Neural crest cell (in vitro differentiated cells): Measurements from ENCODE around the gene FBXO21. TPM values are rescaled to one million over a fixed set of nuclear protein-coding genes. Genes with fewer than 3 reads are reported as not detected.

ENCODE experiments used
- DNase-seq: peaks from one replicate; pipeline ENCODE4 v3.0.0; 2021; ENCODE audit warnings: low read depth, mixed read lengths, low spot score
- H3K27ac Mint-ChIP-seq: one replicate; pipeline ENCODE4 v1.8.0; 2021; ENCODE audit warnings: mild to moderate bottlenecking, mixed read lengths; ENCODE audit not compliant: unreplicated experiment
- H3K27me3 Mint-ChIP-seq: 2 replicates; pipeline ENCODE4 v1.8.0; 2021; ENCODE audit warnings: low read depth, mild to moderate bottlenecking, mixed read lengths
- H3K36me3 Mint-ChIP-seq: 2 replicates; pipeline ENCODE4 v1.8.0; 2021; ENCODE audit warnings: low read depth, mild to moderate bottlenecking, mixed read lengths
- H3K4me1 Mint-ChIP-seq: 2 replicates; pipeline ENCODE4 v1.8.0; 2021; ENCODE audit warnings: mixed read lengths
- H3K4me3 Mint-ChIP-seq: one replicate; pipeline ENCODE4 v1.8.0; 2021; ENCODE audit warnings: mild to moderate bottlenecking, mixed read lengths
- H3K9me3 Mint-ChIP-seq: 2 replicates; pipeline ENCODE4 v1.8.0; 2021; ENCODE audit warnings: mixed read lengths
- CTCF ChIP-seq: fragments of 200-600 bp; sonication (generic); conservative IDR thresholded peaks from 2 replicates; pipeline ENCODE4 v1.5.0; 2021; ENCODE audit warnings: antibody characterized with exemption, mild to moderate bottlenecking
- total RNA-seq: library from RNA; stranded (reverse); gene quantifications from 2 replicates; pipeline ENCODE4 v1.2.1, GENCODE V29; 2021

The FBXO21 gene
- total RNA-seq, 1 donor from 2014 or later, result 60.3 TPM

GRCh38 chr12:117216686-117217085 lies 26.4 kb upstream of the FBXO21 start:
- Mint-ChIP-seq H3K36me3 (no peaks in the 10 kb centered on the region), H3K27ac (no peak overlapping the region), H3K27me3 (peaks cover 62% of the 10 kb centered on the region), H3K4me3 (no peak overlapping the region), H3K4me1 (no peaks in the 10 kb centered on the region), H3K9me3 (no peaks in the 10 kb centered on the region)
- TF ChIP-seq CTCF, result no peak
- no peak for DNase-seq

- H3K4me3 Mint-ChIP-seq, result no peak overlapping the region
- peaks cover 67% of the 10 kb centered on the region for H3K27me3 Mint-ChIP-seq
- no peak overlapping the region for H3K27ac Mint-ChIP-seq
- H3K9me3 Mint-ChIP-seq, result no peaks in the 10 kb centered on the region
- DNase-seq, result no peak
- TF ChIP-seq CTCF, result no peak
- no peaks in the 10 kb centered on the region for H3K4me1 Mint-ChIP-seq
- H3K36me3 Mint-ChIP-seq, result no peaks in the 10 kb centered on the region
Measured at GRCh38 chr12:117214797-117215196, 24.5 kb upstream of the FBXO21 start.

- Mint-ChIP-seq H3K9me3 (no peaks in the 10 kb centered on the region), H3K36me3 (no peaks in the 10 kb centered on the region), H3K27ac (no peak overlapping the region), H3K4me3 (no peak overlapping the region), H3K27me3 (peaks cover 56% of the 10 kb centered on the region), H3K4me1 (no peaks in the 10 kb centered on the region)
- DNase-seq, result no peak
- TF ChIP-seq CTCF, result no peak
Measured at GRCh38 chr12:117213295-117213808, 23.1 kb upstream of the FBXO21 start.

GRCh38 chr12:117212563-117213190 lies 22.4 kb upstream of the FBXO21 start:
- Mint-ChIP-seq H3K36me3 (no peaks in the 10 kb centered on the region), H3K4me3 (no peak overlapping the region), H3K27ac (no peak overlapping the region), H3K4me1 (no peaks in the 10 kb centered on the region), H3K9me3 (no peaks in the 10 kb centered on the region), H3K27me3 (peaks cover 55% of the 10 kb centered on the region)
- peak; percentile 78 for DNase-seq
- TF ChIP-seq CTCF, result peak; percentile 89

- H3K9me3 Mint-ChIP-seq, result no peaks in the 10 kb centered on the region
- DNase-seq, result no peak
- no peak overlapping the region for H3K27ac Mint-ChIP-seq
- H3K4me3 Mint-ChIP-seq, result no peak overlapping the region
- H3K36me3 Mint-ChIP-seq, result no peaks in the 10 kb centered on the region
- peaks cover 43% of the 10 kb centered on the region for H3K27me3 Mint-ChIP-seq
- TF ChIP-seq CTCF, result no peak
- H3K4me1 Mint-ChIP-seq, result no peaks in the 10 kb centered on the region
Measured at GRCh38 chr12:117210266-117210918, 20.1 kb upstream of the FBXO21 start.
